Measurements from ENCODE around the gene RIPOR2.
"Not testable (repeated sequence)": the region's sequence is repeated elsewhere in the genome, so short reads cannot be mapped to it uniquely, and the experiment has no call there.

RIPOR2 gene

GRCh38 chr6:24951811-24952299, 16.1 kb upstream of the RIPOR2 start:
- DNase-seq (ENCODE audit: low read depth), result no peak

- no peak for DNase-seq (ENCODE audit: low read depth)
Measured at GRCh38 chr6:24950218-24950941, 14.6 kb upstream of the RIPOR2 start.

- no peak for DNase-seq (ENCODE audit: low read depth)
Measured at GRCh38 chr6:24949020-24949569, 13.3 kb upstream of the RIPOR2 start.

- DNase-seq (ENCODE audit: low read depth), result not testable (repeated sequence)
Measured at GRCh38 chr6:24948261-24948660, 12.5 kb upstream of the RIPOR2 start.

- DNase-seq (ENCODE audit: low read depth), result no peak
Measured at GRCh38 chr6:24947636-24948035, 11.9 kb upstream of the RIPOR2 start.

- no peak for DNase-seq (ENCODE audit: low read depth)
Measured at GRCh38 chr6:24945054-24945453, 9.3 kb upstream of the RIPOR2 start.

GRCh38 chr6:24943774-24944173, 8.0 kb upstream of the RIPOR2 start:
- no peak for DNase-seq (ENCODE audit: low read depth)

- no peak for DNase-seq (ENCODE audit: low read depth)
Measured at GRCh38 chr6:24940311-24940917, 4.7 kb upstream of the RIPOR2 start.

GRCh38 chr6:24936641-24937317, 1.0 kb upstream of the RIPOR2 start:
- DNase-seq (ENCODE audit: low read depth), result no peak

GRCh38 chr6:24933868-24934401, 1.8 kb downstream of the RIPOR2 start:
- DNase-seq (ENCODE audit: low read depth), result no peak

- no peak for DNase-seq (ENCODE audit: low read depth)
Measured at GRCh38 chr6:24933266-24933665, 2.5 kb downstream of the RIPOR2 start.

GRCh38 chr6:24932832-24933231, 2.9 kb downstream of the RIPOR2 start:
- DNase-seq (ENCODE audit: low read depth), result no peak

GRCh38 chr6:24931718-24932691, 3.8 kb downstream of the RIPOR2 start:
- DNase-seq (ENCODE audit: low read depth), result no peak

GRCh38 chr6:24931296-24931695, 4.5 kb downstream of the RIPOR2 start:
- DNase-seq (ENCODE audit: low read depth), result no peak

- DNase-seq (ENCODE audit: low read depth), result peak; percentile 62
Measured at GRCh38 chr6:24930431-24930871, 5.3 kb downstream of the RIPOR2 start.

- DNase-seq (ENCODE audit: low read depth), result no peak
Measured at GRCh38 chr6:24929242-24929641, 6.5 kb downstream of the RIPOR2 start.

GRCh38 chr6:24927985-24928745, 7.6 kb downstream of the RIPOR2 start:
- DNase-seq (ENCODE audit: low read depth), result no peak

GRCh38 chr6:24927277-24927955, 8.3 kb downstream of the RIPOR2 start:
- no peak for DNase-seq (ENCODE audit: low read depth)

GRCh38 chr6:24926647-24927046, 9.1 kb downstream of the RIPOR2 start:
- DNase-seq (ENCODE audit: low read depth), result not testable (repeated sequence)

GRCh38 chr6:24926192-24926591, 9.6 kb downstream of the RIPOR2 start:
- no peak for DNase-seq (ENCODE audit: low read depth)

All from GM04504 (cell line).